K562 (cell line): ENCODE data around the gene KCNG3. TPM values are rescaled to one million over a fixed set of nuclear protein-coding genes. Genes with fewer than 3 reads are reported as not detected.

Source experiments
- ATF7 ChIP-seq: fragments of 450-650 bp; IDR thresholded peaks from 2 replicates; pipeline ENCODE4 v1.7.1; 2014; ENCODE audit warnings: mild to moderate bottlenecking, moderate library complexity
- CEBPB ChIP-seq: fragments of 450-650 bp; IDR thresholded peaks from 2 replicates; pipeline ENCODE4 v1.6.1; 2016; ENCODE audit warnings: missing genetic modification characterization, missing compliant biosample characterization
- CREB1 ChIP-seq, 2 experiments: sonication (generic) in 1 of 2; formaldehyde crosslinking in 1 of 2; IDR thresholded peaks; 2 replicates each; pipeline versions ENCODE4 v1.6.1 to v1.8.0; 2012 to 2022; ENCODE audit warnings: inconsistent platforms in 1 of 2, mild to moderate bottlenecking in 1 of 2, missing genetic modification reagents in 1 of 2, moderate library complexity in 1 of 2
- CXXC5 ChIP-seq: fragments of 250-450 bp; sonication (Bioruptor Pico); IDR thresholded peaks from 2 replicates; pipeline ENCODE4 v1.8.0; 2022; ENCODE audit warnings: inconsistent platforms, mild to moderate bottlenecking, moderate library complexity
- DACH1 ChIP-seq: fragments of 450-650 bp; IDR thresholded peaks from 2 replicates; pipeline ENCODE4 v1.6.1; 2018; ENCODE audit not compliant: partially characterized antibody
- GATAD2B ChIP-seq: fragments of 450-650 bp; IDR thresholded peaks from 2 replicates; pipeline ENCODE4 v1.6.1; 2017; ENCODE audit warnings: mild to moderate bottlenecking, borderline replicate concordance
- HINFP ChIP-seq: fragments of 450-650 bp; conservative IDR thresholded peaks from 2 replicates; pipeline ENCODE4 v1.6.1; 2016; ENCODE audit warnings: missing genetic modification characterization, low read depth, mild to moderate bottlenecking, control low read depth, missing compliant biosample characterization
- JUND ChIP-seq, 2 experiments: IDR thresholded peaks; 2 replicates in 1 of 2; 3 replicates in 1 of 2; pipeline ENCODE4 v1.6.1; 2011; ENCODE audit warnings: borderline replicate concordance in 2 of 2, low read depth in 2 of 2, low read length in 2 of 2, improper control_type of control experiment in 1 of 2, missing biosample characterization in 1 of 2, missing genetic modification characterization in 1 of 2, missing genetic modification reagents in 1 of 2
- MEIS2 ChIP-seq: fragments of 450-650 bp; IDR thresholded peaks from 2 replicates; pipeline ENCODE4 v1.6.1; 2014; ENCODE audit warnings: mild to moderate bottlenecking; ENCODE audit not compliant: partially characterized antibody
- NFE2L1 ChIP-seq: fragments of 450-650 bp; IDR thresholded peaks from 2 replicates; pipeline ENCODE4 v1.6.1; 2016; ENCODE audit warnings: missing genetic modification characterization, low read depth, mild to moderate bottlenecking, missing compliant biosample characterization, moderate library complexity, borderline replicate concordance
- NR2F6 ChIP-seq: fragments of 450-650 bp; formaldehyde crosslinking; IDR thresholded peaks from 2 replicates; pipeline ENCODE4 v1.4.0; 2020; ENCODE audit warnings: mild to moderate bottlenecking
- NUFIP1 ChIP-seq: fragments of 450-650 bp; IDR thresholded peaks from 2 replicates; pipeline ENCODE4 v1.6.1; 2018; ENCODE audit not compliant: partially characterized antibody
- PBX2 ChIP-seq, 2 experiments: IDR thresholded peaks in 1 of 2; conservative IDR thresholded peaks in 1 of 2; 2 replicates each; pipeline ENCODE4 v1.6.1; 2016; ENCODE audit warnings: low read depth in 2 of 2, mild to moderate bottlenecking in 1 of 2, missing compliant biosample characterization in 1 of 2, missing genetic modification characterization in 1 of 2, moderate library complexity in 1 of 2
- POLR2B ChIP-seq: fragments of 450-650 bp; IDR thresholded peaks from 2 replicates; pipeline ENCODE4 v1.6.1; 2018; ENCODE audit warnings: low read depth; ENCODE audit not compliant: partially characterized antibody
- PPARD ChIP-seq: fragments of 250-450 bp; sonication (Bioruptor Pico); IDR thresholded peaks from 2 replicates; pipeline ENCODE4 v1.8.0; 2022; ENCODE audit warnings: inconsistent platforms, mild to moderate bottlenecking, moderate library complexity
- RNF2 ChIP-seq: sonication (generic); IDR thresholded peaks from 2 replicates; pipeline ENCODE4 v1.6.1; 2016
- SMARCA5 ChIP-seq: fragments of 450-650 bp; IDR thresholded peaks from 2 replicates; pipeline ENCODE4 v1.6.1; 2016
- SRSF1 ChIP-seq: fragments of 200-400 bp; formaldehyde crosslinking; IDR thresholded peaks from 2 replicates; pipeline ENCODE4 v1.6.1; 2017; ENCODE audit warnings: mild to moderate bottlenecking, low read depth, low read length, moderate library complexity
- TRIM24 ChIP-seq, 2 experiments: fragments of 450-650 bp; IDR thresholded peaks; 2 replicates each; pipeline ENCODE4 v1.6.1; 2016
- ZBTB17 ChIP-seq: fragments of 450-650 bp; formaldehyde crosslinking; IDR thresholded peaks from 2 replicates; pipeline ENCODE4 v1.4.0; 2020; ENCODE audit warnings: mild to moderate bottlenecking
- ZNF384 ChIP-seq: IDR thresholded peaks from 2 replicates; pipeline ENCODE4 v1.6.1; 2012; ENCODE audit warnings: low read depth, low read length, improper control_type of control experiment
- ZNF589 ChIP-seq: fragments of 200-800 bp; sonication (Bioruptor generic); IDR thresholded peaks from 2 replicates; pipeline ENCODE4 v1.6.1; 2016; ENCODE audit warnings: low read depth, missing genetic modification characterization, missing compliant biosample characterization
- polyA plus RNA-seq, 8 experiments: library from polyadenylated mRNA; depleted of rRNA in 4 of 8; stranded (reverse) in 5 of 8; unstranded in 3 of 8; fragments of >200 nt; fragmentation: Nextera tagmentation in 2 of 8; fragmentation: Illumina TruSeq in 1 of 8; extraction: Ambion mirVana in 2 of 8; extraction: Trizol in 1 of 8; gene quantifications; 2 replicates each; pipeline versions ENCODE4 v1.2.1 to v1.2.3, GENCODE V29; 2011 to 2014; ENCODE audit warnings: inconsistent platforms in 1 of 8, missing spikeins in 1 of 8
- total RNA-seq, 7 experiments: library from RNA; depleted of rRNA in 6 of 7; stranded (reverse); fragments of >200 nt in 6 of 7; fragmentation: Illumina TruSeq in 2 of 7; extraction: Trizol in 2 of 7; gene quantifications; 2 replicates each; pipeline versions ENCODE4 v1.2.1 to v1.2.3, GENCODE V29; 2011 to 2021; ENCODE audit warnings: low replicate concordance in 1 of 7

KCNG3 gene
- total and polyA plus RNA-seq, 9 of the 15 experiments (the other 6 are each of a cell fraction or from before 2014, with no cell fraction given) = not detected

GRCh38 chr2:42464631-42465030 is 29.2 kb downstream of the KCNG3 start (continued):
- TF ChIP-seq DACH1 (peak; percentile 81), NUFIP1 (no peak), ZNF384 (peak; percentile 59; the same call in 1 of the 2 replicates), POLR2B (no peak), ZNF589 (CRISPR knock-in tag) (no peak), TRIM24 (IDR thresholded peaks at IDR 0.05) (peak; percentile 73 to 79; a peak in 3 of 4 replicates), MEIS2 (peak; percentile 96), ATF7 (0 out of 2 replicates have a peak, but pooled peaks have one; percentile 29), PBX2 (CRISPR knock-in tag; IDR thresholded peaks at IDR 0.05; ENCODE audit: low read depth) (no peak), PBX2 (tag; conservative IDR thresholded peaks at IDR 0.05; ENCODE audit: low read depth) (peak; percentile 93), RNF2 (peak; percentile 24; the same call in 1 of the 2 replicates), NFE2L1 (no peak), SRSF1 (no peak), JUND (IDR thresholded peaks at IDR 0.05; ENCODE audit: borderline replicate concordance, low read depth, low read length) (peak; percentile 50; the same call in 1 of the 2 replicates), JUND (tag; IDR thresholded peaks at IDR 0.05; ENCODE audit: borderline replicate concordance, low read depth, low read length) (peak; percentile 42; the same call in 1 of the 3 replicates), CEBPB (tag) (peak; percentile 82), CXXC5 (peak; percentile 83), ZBTB17 (CRISPR knock-in tag) (peak; percentile 89), HINFP (tag) (no peak), NR2F6 (no peak), CREB1 (IDR thresholded peaks at IDR 0.05) (peak; percentile 51; the same call in 1 of the 2 replicates), CREB1 (CRISPR knock-in tag; IDR thresholded peaks at IDR 0.05) (no peak), PPARD (CRISPR knock-in tag) (no peak), SMARCA5 (no peak), GATAD2B (no peak)
